SK-N-SH treated with all-trans-retinoic acid at 6 μM for 48 hours (cell line): ENCODE data around the gene DEPDC7.

Experiments
- ARNTL ChIP-seq: fragments of 450-650 bp; formaldehyde crosslinking; IDR thresholded peaks from 2 replicates; pipeline ENCODE4 v1.5.0; 2020; ENCODE audit warnings: low read depth, mild to moderate bottlenecking, moderate library complexity, borderline replicate concordance
- CREB5 ChIP-seq: fragments of 250-450 bp; sonication (Bioruptor Pico); IDR thresholded peaks from 2 replicates; pipeline ENCODE4 v1.5.1; 2020; ENCODE audit warnings: low read depth, mild to moderate bottlenecking, moderate library complexity
- CSDC2 ChIP-seq: fragments of 250-450 bp; sonication (Bioruptor Pico); IDR thresholded peaks from 2 replicates; pipeline ENCODE4 v1.5.0; 2020; ENCODE audit warnings: mild to moderate bottlenecking, moderate library complexity
- ESRRG ChIP-seq: fragments of 250-450 bp; sonication (Bioruptor Pico); IDR thresholded peaks from 2 replicates; pipeline ENCODE4 v1.6.1; 2021; ENCODE audit warnings: mild to moderate bottlenecking
- ISL1 ChIP-seq: fragments of 250-450 bp; sonication (Bioruptor Pico); IDR thresholded peaks from 2 replicates; pipeline ENCODE4 v2.1.2; 2022; ENCODE audit warnings: mild to moderate bottlenecking, moderate library complexity
- PATZ1 ChIP-seq: fragments of 250-450 bp; sonication (Bioruptor Pico); IDR thresholded peaks from 2 replicates; pipeline ENCODE4 v1.8.0; 2020; ENCODE audit warnings: mild to moderate bottlenecking, moderate library complexity, borderline replicate concordance
- PPARA ChIP-seq: fragments of 250-450 bp; sonication (Bioruptor Pico); IDR thresholded peaks from 2 replicates; pipeline ENCODE4 v1.5.0; 2020; ENCODE audit warnings: mild to moderate bottlenecking, borderline replicate concordance
- RARB ChIP-seq: fragments of 250-450 bp; sonication (Bioruptor Pico); IDR thresholded peaks from 2 replicates; pipeline ENCODE4 v1.8.0; 2021; ENCODE audit warnings: mild to moderate bottlenecking, moderate library complexity
- SNAI2 ChIP-seq: fragments of 250-450 bp; sonication (Bioruptor Pico); IDR thresholded peaks from 2 replicates; pipeline ENCODE4 v1.5.0; 2020; ENCODE audit warnings: mild to moderate bottlenecking, moderate library complexity
- TCF4 ChIP-seq: fragments of 250-450 bp; sonication (Bioruptor Pico); IDR thresholded peaks from 2 replicates; pipeline ENCODE4 v1.8.0; 2021; ENCODE audit warnings: mild to moderate bottlenecking, moderate library complexity, borderline replicate concordance
- ZC3H10 ChIP-seq: fragments of 250-450 bp; sonication (Bioruptor Pico); IDR thresholded peaks from 2 replicates; pipeline ENCODE4 v1.5.1; 2021; ENCODE audit warnings: mild to moderate bottlenecking, moderate library complexity
- ZFP3 ChIP-seq: fragments of 250-450 bp; sonication (Bioruptor Pico); IDR thresholded peaks from 2 replicates; pipeline ENCODE4 v1.5.0; 2020; ENCODE audit warnings: mild to moderate bottlenecking, moderate library complexity
- ZNF8 ChIP-seq: fragments of 450-650 bp; formaldehyde crosslinking; IDR thresholded peaks from 2 replicates; pipeline ENCODE4 v1.5.0; 2020; ENCODE audit warnings: mild to moderate bottlenecking, moderate library complexity
- TF ChIP-seq, protein P1 (sequence below): fragments of 250-450 bp; sonication (Bioruptor Pico); IDR thresholded peaks from 2 replicates; pipeline ENCODE4 v1.5.0; 2020; ENCODE audit warnings: mild to moderate bottlenecking, moderate library complexity

GRCh38 chr11:33064866-33065265, 49.2 kb downstream of the DEPDC7 start:
- no peak for TF ChIP-seq ESRRG (CRISPR knock-in tag)
- TF ChIP-seq ZFP3 (CRISPR knock-in tag) = no peak
- TF ChIP-seq ISL1 = no peak
- TF ChIP-seq RARB (CRISPR knock-in tag) = no peak
- TF ChIP-seq ZNF8 (CRISPR knock-in tag) = no peak
- no peak for TF ChIP-seq ARNTL (CRISPR knock-in tag)
- no peak for TF ChIP-seq ZC3H10 (CRISPR knock-in tag)
- TF ChIP-seq PPARA = no peak
- TF ChIP-seq PATZ1 = no peak
- no peak for TF ChIP-seq TCF4
- TF ChIP-seq CSDC2 (CRISPR knock-in tag) = no peak
- TF ChIP-seq SNAI2 (CRISPR knock-in tag) = no peak
- no peak for TF ChIP-seq CREB5 (CRISPR knock-in tag)
- TF ChIP-seq, protein P1, sequence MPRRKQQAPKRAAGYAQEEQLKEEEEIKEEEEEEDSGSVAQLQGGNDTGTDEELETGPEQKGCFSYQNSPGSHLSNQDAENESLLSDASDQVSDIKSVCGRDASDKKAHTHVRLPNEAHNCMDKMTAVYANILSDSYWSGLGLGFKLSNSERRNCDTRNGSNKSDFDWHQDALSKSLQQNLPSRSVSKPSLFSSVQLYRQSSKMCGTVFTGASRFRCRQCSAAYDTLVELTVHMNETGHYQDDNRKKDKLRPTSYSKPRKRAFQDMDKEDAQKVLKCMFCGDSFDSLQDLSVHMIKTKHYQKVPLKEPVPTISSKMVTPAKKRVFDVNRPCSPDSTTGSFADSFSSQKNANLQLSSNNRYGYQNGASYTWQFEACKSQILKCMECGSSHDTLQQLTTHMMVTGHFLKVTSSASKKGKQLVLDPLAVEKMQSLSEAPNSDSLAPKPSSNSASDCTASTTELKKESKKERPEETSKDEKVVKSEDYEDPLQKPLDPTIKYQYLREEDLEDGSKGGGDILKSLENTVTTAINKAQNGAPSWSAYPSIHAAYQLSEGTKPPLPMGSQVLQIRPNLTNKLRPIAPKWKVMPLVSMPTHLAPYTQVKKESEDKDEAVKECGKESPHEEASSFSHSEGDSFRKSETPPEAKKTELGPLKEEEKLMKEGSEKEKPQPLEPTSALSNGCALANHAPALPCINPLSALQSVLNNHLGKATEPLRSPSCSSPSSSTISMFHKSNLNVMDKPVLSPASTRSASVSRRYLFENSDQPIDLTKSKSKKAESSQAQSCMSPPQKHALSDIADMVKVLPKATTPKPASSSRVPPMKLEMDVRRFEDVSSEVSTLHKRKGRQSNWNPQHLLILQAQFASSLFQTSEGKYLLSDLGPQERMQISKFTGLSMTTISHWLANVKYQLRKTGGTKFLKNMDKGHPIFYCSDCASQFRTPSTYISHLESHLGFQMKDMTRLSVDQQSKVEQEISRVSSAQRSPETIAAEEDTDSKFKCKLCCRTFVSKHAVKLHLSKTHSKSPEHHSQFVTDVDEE (CRISPR knock-in tag) = no peak
